ENCODE data around the gene PRUNE1. TPM values are rescaled to one million over a fixed set of nuclear protein-coding genes. Genes with fewer than 3 reads are reported as not detected.

PRUNE1 gene
- total RNA-seq, 1 experiment from 2014 or later = 24.7 TPM

- peak; percentile 97 for DNase-seq (ENCODE audit: extremely low read depth, low read depth)
These were observed 31.2 kb upstream of the PRUNE1 start for GRCh38 chr1:150976879-150977694.

DNA sequence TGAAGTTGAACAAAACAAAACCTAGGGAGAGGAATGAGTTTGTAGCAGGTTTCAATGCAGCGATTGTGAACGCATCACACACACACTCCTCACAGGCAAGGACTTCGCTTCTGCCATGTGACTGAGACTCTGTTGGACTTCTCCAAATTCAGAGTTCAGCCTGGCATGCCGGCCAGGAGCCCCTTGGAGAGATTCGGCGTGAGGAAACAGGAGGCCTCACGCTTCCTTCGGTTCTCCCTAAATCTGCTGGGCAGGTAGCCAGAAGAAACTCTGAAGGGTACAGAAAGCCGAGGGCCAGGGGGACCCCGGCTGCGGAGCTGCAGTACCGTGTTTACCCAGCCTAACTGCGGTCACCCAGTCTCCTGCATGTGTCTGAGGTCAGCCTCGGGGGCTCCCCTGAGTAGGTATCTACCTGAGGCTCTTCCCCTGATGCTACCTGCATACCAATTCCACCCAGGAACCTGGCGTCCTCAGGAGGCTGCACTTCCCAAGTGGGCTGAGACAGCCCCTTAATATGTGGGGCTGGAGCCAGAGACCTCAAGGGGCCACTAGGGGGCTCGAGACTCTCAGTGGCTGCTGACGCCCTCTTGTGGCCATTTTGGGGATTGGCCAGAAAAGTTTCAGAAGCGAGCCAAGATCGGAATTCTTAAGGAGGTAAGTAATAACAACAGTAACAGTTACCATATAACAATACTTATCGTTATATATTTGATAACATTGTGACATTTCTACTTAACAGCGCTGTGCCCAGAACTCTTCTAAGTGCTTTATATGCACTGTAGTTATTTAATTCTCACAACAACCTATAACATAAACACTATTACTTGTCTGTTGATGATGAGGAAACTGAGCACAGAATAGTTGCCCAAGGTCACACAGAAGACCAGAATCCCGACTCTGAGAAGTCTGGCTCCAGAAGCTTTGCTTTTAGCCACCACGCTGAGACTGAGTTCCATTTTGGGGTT, 28.9 kb upstream of the PRUNE1 start:
- peak; percentile 94 for DNase-seq (ENCODE audit: extremely low read depth, low read depth)

- no peak for DNase-seq (ENCODE audit: extremely low read depth, low read depth)
These were observed 27.0 kb upstream of the PRUNE1 start for GRCh38 chr1:150981177-150981804.

GRCh38 chr1:150981805-150982712, 26.2 kb upstream of the PRUNE1 start, which contains the start of gene ANXA9:
Gene ANXA9 (plus strand): TSS chr1:150982292. CDS start chr1:150983106, 814 bp downstream.
- no peak for DNase-seq (ENCODE audit: extremely low read depth, low read depth)

DNA sequence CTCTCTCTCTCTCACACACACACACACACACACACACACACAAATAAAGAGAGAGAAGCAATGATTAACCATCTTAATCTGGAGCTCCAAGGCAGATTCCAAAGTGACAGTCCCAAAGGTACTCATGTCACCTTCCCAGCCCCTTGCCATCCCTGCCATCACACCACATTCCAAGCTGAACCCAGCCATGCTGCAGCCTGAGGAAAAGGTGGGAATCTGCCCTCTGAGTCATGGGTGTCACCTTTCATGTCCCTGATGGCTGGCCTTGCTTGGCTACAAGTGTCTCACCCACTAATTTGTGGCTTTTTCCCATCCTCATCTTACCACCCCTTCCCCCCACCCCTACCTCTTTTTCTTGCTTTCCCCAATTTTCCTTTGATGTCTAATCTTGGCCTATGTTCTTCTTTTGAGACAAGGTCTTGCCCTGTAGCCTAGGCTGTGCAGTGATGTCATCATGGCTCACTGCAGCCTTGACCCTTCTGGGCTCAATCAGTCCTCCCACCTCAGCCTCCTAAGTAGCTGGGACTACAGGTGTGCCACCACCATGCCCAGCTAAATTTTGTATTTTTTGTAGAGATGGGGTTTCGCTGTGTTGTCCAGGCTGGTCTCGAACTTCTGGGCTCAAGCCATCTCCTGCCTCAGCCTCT, 22.9 kb upstream of the PRUNE1 start:
- DNase-seq (ENCODE audit: extremely low read depth, low read depth) = no peak

DNA sequence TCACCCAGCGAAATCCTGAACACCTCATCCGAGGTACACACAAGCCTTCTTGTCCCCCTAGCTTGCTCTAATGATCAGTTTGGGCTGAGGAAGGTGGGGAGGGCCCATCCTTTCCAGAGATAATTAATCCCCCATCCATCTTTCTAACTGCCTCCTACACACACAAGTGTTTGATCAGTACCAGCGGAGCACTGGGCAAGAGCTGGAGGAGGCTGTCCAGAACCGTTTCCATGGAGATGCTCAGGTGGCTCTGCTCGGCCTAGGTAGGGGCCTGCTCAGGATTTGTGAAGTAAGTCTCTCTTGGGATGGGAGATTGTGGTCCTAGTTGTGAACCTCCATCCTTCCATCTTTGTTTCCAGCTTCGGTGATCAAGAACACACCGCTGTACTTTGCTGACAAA, 20.3 kb upstream of the PRUNE1 start:
- no peak for DNase-seq (ENCODE audit: extremely low read depth, low read depth)

DNA sequence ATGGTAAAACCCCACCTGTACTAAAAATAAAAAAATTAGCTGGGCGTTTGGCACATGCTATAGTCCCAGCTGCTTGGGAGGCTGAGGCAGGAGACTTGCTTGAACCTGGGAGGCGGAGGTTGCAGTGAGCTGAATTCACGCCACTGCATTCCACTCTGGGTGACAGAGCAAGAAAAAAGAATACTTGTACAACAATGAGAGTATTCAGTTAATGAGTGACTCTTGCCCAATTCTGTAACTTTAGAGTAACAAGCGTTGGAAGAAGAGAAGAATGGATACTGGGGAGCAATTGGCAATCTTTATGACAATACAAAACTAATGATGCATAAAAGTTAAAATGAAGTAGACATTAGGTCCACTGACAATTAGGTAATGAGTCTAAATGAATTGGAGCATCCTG, 15.6 kb upstream of the PRUNE1 start:
- DNase-seq (ENCODE audit: extremely low read depth, low read depth) = no peak

DNA sequence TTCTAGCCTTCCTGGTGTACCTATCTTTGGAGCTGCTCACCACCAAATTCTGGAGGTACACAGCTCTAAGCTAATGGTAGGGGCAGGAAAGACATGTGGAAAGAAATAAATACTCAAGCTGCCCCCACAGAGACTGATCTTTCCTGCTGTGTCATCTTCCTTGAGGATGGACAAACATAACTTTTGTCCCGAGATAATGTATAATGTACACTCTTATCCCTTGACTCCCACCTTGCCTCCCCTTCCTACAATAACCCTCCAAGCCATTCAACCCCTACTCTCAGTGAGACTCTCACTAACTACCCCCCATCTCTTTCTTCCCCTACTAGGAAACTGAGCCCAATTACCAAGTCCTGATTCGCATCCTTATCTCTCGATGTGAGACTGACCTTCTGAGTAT, 14.0 kb upstream of the PRUNE1 start:
- DNase-seq (ENCODE audit: extremely low read depth, low read depth) = no peak

GRCh38 chr1:150995460-150995859, 12.8 kb upstream of the PRUNE1 start:
- no peak for DNase-seq (ENCODE audit: extremely low read depth, low read depth)

- DNase-seq (ENCODE audit: extremely low read depth, low read depth) = no peak
These were observed 12.4 kb upstream of the PRUNE1 start for GRCh38 chr1:150995896-150996295.

- DNase-seq (ENCODE audit: extremely low read depth, low read depth) = no peak
These were observed 10.9 kb upstream of the PRUNE1 start for GRCh38 chr1:150997126-150997872.

GRCh38 chr1:150997949-150998348, 10.3 kb upstream of the PRUNE1 start:
- DNase-seq (ENCODE audit: extremely low read depth, low read depth) = no peak

- DNase-seq (ENCODE audit: extremely low read depth, low read depth) = no peak
These were observed 9.1 kb upstream of the PRUNE1 start for GRCh38 chr1:150999051-150999674.

DNA sequence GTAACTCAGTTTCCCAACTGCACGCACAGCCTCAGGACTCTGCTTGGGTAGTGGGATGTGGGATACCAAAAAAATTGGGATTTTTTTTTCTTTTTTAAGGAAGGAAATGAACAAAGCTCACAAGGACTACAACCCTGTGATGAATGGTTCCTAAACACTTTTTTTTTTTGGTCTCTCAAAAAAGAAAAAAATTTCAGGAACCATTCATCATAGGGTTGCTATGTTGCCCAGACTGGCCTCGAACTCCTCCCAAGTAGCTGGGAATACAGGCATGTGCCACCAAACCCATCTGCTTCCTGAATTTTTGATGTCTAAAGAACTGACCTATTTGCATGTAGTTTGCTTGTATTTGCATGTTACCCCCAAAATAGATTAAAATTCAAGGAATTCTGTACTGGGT, 8.3 kb upstream of the PRUNE1 start:
- DNase-seq (ENCODE audit: extremely low read depth, low read depth) = no peak

- no peak for DNase-seq (ENCODE audit: extremely low read depth, low read depth)
These were observed 7.8 kb upstream of the PRUNE1 start for GRCh38 chr1:151000408-151000807.

GRCh38 chr1:151001602-151002001, 6.6 kb upstream of the PRUNE1 start:
- DNase-seq (ENCODE audit: extremely low read depth, low read depth) = no peak

DNA sequence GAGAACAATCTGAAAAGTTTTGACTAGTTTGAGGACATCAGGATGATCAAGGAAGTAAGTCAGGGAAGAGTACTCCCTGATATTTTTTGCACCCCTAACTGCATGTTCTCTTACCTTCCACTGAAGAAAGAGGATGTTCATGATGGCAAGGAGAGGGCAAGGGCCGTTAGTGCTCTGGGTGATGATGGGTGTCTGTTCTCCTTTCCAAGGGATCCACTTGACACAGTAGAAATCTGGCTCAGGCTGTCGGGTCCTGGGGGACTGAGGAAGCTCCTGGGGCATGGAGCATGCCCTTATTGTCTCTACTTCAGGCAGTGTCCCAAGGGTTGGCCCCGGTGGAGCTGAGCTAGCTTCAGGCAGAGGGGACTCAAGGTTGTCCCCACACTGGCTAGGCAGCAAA, 6.2 kb upstream of the PRUNE1 start:
- DNase-seq (ENCODE audit: extremely low read depth, low read depth) = no peak

DNA sequence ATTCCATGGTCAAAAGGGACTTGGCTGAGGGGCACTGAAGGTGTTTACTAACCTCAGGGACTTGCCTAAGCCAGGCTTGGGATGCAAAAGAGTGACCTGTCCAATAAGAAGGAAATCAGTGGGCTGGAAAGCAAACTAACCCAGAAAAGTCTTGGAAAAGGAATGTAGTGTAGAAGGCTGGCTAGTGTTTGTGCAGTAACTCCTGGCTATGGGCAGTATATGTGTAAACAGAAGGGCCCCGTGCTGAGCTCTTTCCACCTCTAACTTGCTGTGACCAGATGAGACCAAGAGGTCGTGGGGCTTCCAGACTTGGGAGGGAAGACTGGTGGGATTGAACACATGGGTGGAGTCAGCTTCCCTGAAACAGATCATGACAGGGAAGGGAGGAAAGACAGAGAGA, 5.6 kb upstream of the PRUNE1 start:
- no peak for DNase-seq (ENCODE audit: extremely low read depth, low read depth)

Data from NCI-H460 (cell line).